ENCODE results near the gene AFF3. TPM values are rescaled to one million over a fixed set of nuclear protein-coding genes. Genes with fewer than 3 reads are reported as not detected.

Gene AFF3
- total and polyA plus RNA-seq, 2 donors (not counting 3 experiments of a cell fraction or from before 2014, with no cell fraction given), result 0.06 to 0.07 TPM

- H3K4me2 ChIP-seq (ENCODE audit: insufficient read depth, low read length), result no peak overlapping the region
- no peaks in the 10 kb centered on the region for H3K36me3 ChIP-seq (ENCODE audit: control insufficient read depth in 2 of 2, extremely low read depth in 1 of 2, insufficient read depth in 2 of 2, low read length in 2 of 2)
- no peak overlapping the region for H3K9ac ChIP-seq (replicated peaks; ENCODE audit: extremely low read depth, insufficient read depth, low read length)
- dilution Hi-C loops (cut with MboI; ENCODE audit: extremely low pct_ligation_motif_present, low sequenced_read_pairs), result no loop called here
- no peaks in the 10 kb centered on the region for H3K79me2 ChIP-seq (ENCODE audit: control insufficient read depth, insufficient read depth, low read length)
- intact Hi-C loops (cut with micrococcal nuclease), result no loop called here
- H3K27me3 ChIP-seq (ENCODE audit: control insufficient read depth in 2 of 2, insufficient read depth in 2 of 2, low read length in 2 of 2), result peaks cover 0 to 12% of the 10 kb centered on the region in 2 experiments
- no peaks in the 10 kb centered on the region for H3K4me1 ChIP-seq (ENCODE audit: control insufficient read depth, extremely low read depth, insufficient read depth, low read length)
- CTCF ChIA-PET, result interaction anchor here (1.1 to 1.7 kb wide), 4 partner anchors 18 to 461 kb away, joined by 3 to 6 read pairs (median 4); no protein-coding TSS in a partner anchor
- H3K27ac ChIP-seq (ENCODE audit: insufficient read depth, low read depth, low read length), result no peak overlapping the region
- H4K20me1 ChIP-seq (replicated peaks; ENCODE audit: control insufficient read depth, extremely low read depth, insufficient read depth, low read length), result no peaks in the 10 kb centered on the region
- no peak overlapping the region for H3K4me3 ChIP-seq (replicated peaks in 1 of 3; ENCODE audit: insufficient read depth in 1 of 3, low read depth in 1 of 3, low read length in 3 of 3)
- no TSS peak for BruUV-seq (replicated peaks)
- FAIRE-seq (no peak), DNase-seq (ENCODE audit: low read depth, low spot score) (no peak)
- no peak for TF ChIP-seq POLR2AphosphoS5 (IDR thresholded peaks at IDR 0.05; ENCODE audit: insufficient read depth, low read depth, low read length)
- TF ChIP-seq JUN (IDR thresholded peaks at IDR 0.05; ENCODE audit: borderline replicate concordance, insufficient read depth, insufficient read length, low read depth), result no peak
- no peak for TF ChIP-seq POLR2A (IDR thresholded peaks at IDR 0.05; ENCODE audit: low read depth, low read length)
- no peak for TF ChIP-seq MAX (IDR thresholded peaks at IDR 0.05; ENCODE audit: insufficient read depth, insufficient read length)
- no peak for TF ChIP-seq GATA2 (IDR thresholded peaks at IDR 0.05; ENCODE audit: insufficient read depth, insufficient read length, low read depth, low read length)
- no peak for TF ChIP-seq FOS (IDR thresholded peaks at IDR 0.05; ENCODE audit: borderline replicate concordance, insufficient read depth, low read length)
- no peak for TF ChIP-seq EZH2 (IDR thresholded peaks at IDR 0.05; ENCODE audit: borderline replicate concordance, low read depth, low read length, severe bottlenecking)
- no peak for TF ChIP-seq CTCF (IDR thresholded peaks at IDR 0.05; ENCODE audit: extremely low read depth in 1 of 2, insufficient read depth in 1 of 2, low read depth in 1 of 2, low read length in 2 of 2)
- no peak for TF ChIP-seq MYC (IDR thresholded peaks at IDR 0.05; ENCODE audit: low read depth, low read length)
- no peaks in the 10 kb centered on the region for H3K9me3 ChIP-seq (replicated peaks; ENCODE audit: control insufficient read depth, insufficient read depth, low read length)
- POLR2A ChIA-PET, result no interaction called here
- H3K9me1 ChIP-seq (replicated peaks; ENCODE audit: control insufficient read depth, extremely low read depth, insufficient read depth, low read length), result no peaks in the 10 kb centered on the region
- H2AFZ ChIP-seq (ENCODE audit: low read depth, low read length), result no peak overlapping the region
These were observed 341.0 kb downstream of the AFF3 start for GRCh38 chr2:99801327-99801901.
